HG03025 (cell line): Measurements from ENCODE around the gene TMEM92.

Source experiments
- ATAC-seq: cut with Tn5 transposase; IDR thresholded peaks from one replicate; pipeline ENCODE4 v1.9.1; 2021; ENCODE audit warnings: mild to moderate bottlenecking, moderate library complexity; ENCODE audit not compliant: unreplicated experiment, low FRiP score

TMEM92 gene

GRCh38 chr17:50274142-50274896 is at the start of gene TMEM92:
Gene TMEM92 (plus strand): TSS chr17:50274466. CDS start chr17:50274502, 36 bp downstream.
- ATAC-seq = no peak

- ATAC-seq = no peak
Measured at GRCh38 chr17:50225701-50226240, 48.5 kb upstream of the TMEM92 start.

GRCh38 chr17:50234581-50234980 is 39.7 kb upstream of the TMEM92 start:
- ATAC-seq = no peak

GRCh38 chr17:50237901-50238300 is 36.4 kb upstream of the TMEM92 start:
- no peak for ATAC-seq

GRCh38 chr17:50238601-50239280 is 35.5 kb upstream of the TMEM92 start:
- no peak for ATAC-seq

GRCh38 chr17:50239937-50240336 is 34.3 kb upstream of the TMEM92 start:
- no peak for ATAC-seq

GRCh38 chr17:50240851-50241250 is 33.4 kb upstream of the TMEM92 start:
- no peak for ATAC-seq

- ATAC-seq = no peak
Measured at GRCh38 chr17:50241431-50241830, 32.8 kb upstream of the TMEM92 start.

- no peak for ATAC-seq
Measured at GRCh38 chr17:50244771-50245170, 29.5 kb upstream of the TMEM92 start.

- no peak for ATAC-seq
Measured at GRCh38 chr17:50248255-50248654, 26.0 kb upstream of the TMEM92 start.

- ATAC-seq = no peak
Measured at GRCh38 chr17:50252781-50253180, 21.5 kb upstream of the TMEM92 start.

- ATAC-seq = no peak
Measured at GRCh38 chr17:50255766-50256635, 18.3 kb upstream of the TMEM92 start.

GRCh38 chr17:50256826-50257618 is 17.2 kb upstream of the TMEM92 start:
- no peak for ATAC-seq

- ATAC-seq = no peak
Measured at GRCh38 chr17:50257676-50258224, 16.5 kb upstream of the TMEM92 start.

- no peak for ATAC-seq
Measured at GRCh38 chr17:50258647-50259476, 15.4 kb upstream of the TMEM92 start.

- no peak for ATAC-seq
Measured at GRCh38 chr17:50259477-50260324, 14.6 kb upstream of the TMEM92 start.

GRCh38 chr17:50260501-50260911 is 13.8 kb upstream of the TMEM92 start:
- ATAC-seq = no peak
